Eye (tissue), 1 donor: ENCODE data around the gene NCDN.

Experiments
- DNase-seq: peaks from one replicate; pipeline ENCODE4 v3.0.0-alpha.2; 2015

The NCDN gene

DNA sequence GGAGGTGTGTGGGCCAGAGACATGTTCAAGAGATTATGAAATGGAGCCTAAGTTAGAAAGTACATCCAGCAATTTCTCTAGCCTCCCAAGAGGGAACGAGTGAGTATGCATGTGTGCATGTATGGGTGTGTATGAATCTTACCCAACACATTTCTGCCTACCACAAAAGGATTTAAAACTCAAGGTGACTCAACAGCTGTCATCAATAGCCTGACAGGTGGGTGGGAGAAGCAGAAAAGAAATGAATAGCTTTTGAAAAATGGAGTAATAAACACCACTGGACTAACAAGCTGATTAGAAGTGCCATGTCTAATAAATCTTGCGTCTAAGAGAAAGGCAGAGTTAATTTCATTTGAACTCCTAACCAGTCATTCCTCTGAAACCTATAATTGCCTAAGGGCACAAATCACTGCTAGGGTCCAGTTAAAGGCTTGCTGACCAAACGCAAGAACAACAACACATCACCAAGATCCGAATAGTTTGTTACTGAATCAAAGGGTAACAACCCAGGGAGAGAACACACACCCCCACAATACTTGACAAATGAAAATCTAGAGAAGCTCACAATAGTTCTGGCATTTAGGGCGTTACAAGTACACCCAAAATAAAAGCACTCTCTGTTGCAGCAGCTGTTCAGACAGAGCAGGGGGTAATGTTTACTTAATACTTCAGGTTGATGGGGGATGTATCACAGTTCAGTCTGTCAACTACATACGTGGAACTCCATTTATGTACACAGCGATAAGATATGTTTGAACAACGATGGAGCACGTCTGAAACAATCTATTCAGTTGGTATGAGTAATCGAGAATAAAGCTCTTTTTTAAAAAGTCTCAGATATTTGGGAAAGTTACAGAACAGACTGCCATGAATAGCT lies 1.8 kb upstream of the NCDN start:
- no peak for DNase-seq

DNA sequence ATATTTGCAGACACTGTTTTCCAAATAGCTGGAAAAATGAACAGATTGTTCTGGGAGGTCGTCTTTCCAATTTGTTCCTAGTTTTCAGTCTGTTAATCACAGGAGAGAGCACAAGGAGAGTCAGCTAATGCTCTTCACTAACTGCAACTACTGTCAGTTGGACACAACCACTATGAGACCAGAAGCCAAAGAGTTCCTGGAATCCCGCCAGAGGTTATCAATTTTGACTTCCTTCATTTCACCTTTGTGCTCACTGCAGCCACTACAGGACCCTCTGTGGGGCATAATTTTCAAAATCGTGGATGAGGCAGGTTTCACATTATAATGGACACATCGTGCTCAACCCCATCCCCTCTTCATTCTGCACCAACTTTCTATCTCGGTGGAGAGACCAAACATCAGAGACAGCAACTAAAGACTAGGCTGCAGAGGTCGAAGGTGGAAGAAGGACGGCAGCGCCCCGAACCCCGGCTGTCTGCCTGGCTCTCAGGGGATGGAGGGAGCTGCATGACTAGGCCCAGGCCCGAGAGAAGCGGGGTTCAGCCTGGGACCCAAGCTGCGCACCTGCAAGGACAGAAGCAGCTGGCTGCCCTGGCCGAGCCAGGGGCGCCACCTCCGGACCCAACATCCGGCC lies 998 bp upstream of the NCDN start:
- DNase-seq: no peak

DNA sequence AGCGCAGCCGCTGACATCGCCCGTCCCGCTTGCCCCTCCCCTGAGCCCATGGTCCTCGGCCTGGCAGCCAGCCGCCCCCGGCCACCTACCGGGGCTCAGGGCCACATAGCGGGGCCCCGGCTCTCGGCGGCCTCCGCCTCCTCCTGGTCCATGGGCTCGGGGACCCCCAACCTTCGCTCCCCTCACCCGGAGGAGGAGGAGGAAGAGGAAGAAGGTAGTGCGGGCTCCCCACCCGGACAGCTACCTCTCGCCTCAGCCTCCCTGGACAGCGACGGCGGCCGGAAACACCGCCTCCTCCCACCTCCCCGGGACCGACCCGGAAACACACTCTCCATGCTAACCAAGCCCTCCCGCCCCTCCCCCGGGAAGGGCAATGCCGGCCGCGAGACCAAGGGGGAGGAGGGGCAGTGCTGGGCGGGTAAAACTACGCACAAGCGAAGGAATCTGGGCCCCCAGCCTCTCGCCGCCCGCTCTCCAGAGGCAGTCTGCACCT lies 435 bp upstream of the NCDN start, which contains the start of gene KIAA0319L:
TSS of gene KIAA0319L (minus strand) at position 286 of the 493 bp plus-strand sequence. CDS start 2,912 bp downstream, outside the sequence.
- DNase-seq: no peak

DNA sequence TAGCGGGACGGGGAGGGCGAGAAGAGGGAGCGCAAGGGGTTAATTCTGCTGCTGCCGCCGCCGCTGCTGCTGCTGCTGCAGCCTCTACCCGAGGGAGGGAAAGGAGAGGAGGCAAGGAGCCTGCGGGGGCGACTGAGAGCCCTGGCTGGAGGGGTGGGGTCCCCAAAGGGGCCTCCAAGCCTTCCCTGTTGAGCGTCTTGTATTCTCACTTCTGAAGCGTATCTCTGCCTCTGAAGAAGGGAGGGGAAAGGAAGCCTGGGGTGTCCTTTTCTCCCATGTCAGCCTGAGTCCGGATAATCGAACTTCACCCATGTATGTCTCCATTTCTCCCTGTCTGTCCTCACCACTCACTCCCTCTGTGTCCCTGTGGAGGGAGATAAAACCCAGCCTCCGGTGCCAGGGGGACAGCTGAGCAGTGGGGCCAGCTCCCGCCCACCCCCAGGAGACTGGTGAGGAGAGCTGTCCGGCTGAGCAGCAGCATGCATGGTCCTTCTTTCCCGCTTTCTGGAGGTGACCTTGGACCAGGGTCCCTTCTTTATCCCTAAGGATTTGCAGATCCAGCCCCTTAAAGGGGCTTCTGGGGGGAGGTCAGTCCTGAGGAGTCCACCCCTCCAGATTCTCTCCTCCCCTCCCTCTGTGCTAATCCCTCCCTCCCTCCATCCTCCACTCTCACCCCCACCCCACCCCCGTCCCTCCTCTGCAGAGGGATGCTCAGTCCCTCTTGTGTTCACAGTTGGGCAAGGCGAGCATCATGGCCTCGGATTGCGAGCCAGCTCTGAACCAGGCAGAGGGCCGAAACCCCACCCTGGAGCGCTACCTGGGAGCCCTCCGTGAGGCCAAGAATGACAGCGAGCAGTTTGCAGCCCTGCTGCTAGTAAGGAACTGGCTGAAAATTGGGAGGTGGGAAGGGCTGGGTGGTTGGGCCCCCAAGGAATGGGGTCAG lies 1.0 kb downstream of the NCDN start:
- DNase-seq: peak; percentile 83

DNA sequence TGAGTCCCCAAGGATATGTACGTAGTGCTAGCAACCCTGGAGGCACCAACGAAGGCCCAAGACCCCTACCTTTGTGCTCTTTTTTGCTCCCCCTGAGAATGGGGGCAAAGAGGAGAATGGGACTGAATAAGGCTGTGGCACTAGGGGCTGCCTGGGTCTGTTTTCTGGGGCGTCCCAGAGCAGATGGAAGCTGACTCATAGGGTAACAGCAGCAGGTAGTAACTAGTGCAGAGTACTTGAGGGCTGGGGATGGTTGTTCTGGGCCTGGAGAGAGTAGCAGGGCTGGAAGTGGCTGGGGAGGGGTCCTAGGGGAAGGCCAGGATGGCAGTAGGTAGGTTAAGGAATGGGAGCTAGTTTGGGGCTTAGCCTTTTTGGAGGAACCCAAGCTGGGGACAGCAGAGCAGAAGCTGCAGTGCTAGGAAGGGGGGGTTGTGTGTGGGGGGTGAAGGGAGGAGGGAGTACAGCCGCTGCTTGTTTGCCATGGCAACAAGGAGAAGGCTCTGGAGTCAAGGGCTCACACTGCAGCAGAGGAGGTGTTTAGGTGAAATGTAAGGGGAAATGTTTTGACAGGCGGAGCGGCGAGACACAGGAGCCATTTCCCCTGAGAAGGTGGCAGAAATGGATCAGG lies 1.8 kb downstream of the NCDN start:
- no peak for DNase-seq

DNA sequence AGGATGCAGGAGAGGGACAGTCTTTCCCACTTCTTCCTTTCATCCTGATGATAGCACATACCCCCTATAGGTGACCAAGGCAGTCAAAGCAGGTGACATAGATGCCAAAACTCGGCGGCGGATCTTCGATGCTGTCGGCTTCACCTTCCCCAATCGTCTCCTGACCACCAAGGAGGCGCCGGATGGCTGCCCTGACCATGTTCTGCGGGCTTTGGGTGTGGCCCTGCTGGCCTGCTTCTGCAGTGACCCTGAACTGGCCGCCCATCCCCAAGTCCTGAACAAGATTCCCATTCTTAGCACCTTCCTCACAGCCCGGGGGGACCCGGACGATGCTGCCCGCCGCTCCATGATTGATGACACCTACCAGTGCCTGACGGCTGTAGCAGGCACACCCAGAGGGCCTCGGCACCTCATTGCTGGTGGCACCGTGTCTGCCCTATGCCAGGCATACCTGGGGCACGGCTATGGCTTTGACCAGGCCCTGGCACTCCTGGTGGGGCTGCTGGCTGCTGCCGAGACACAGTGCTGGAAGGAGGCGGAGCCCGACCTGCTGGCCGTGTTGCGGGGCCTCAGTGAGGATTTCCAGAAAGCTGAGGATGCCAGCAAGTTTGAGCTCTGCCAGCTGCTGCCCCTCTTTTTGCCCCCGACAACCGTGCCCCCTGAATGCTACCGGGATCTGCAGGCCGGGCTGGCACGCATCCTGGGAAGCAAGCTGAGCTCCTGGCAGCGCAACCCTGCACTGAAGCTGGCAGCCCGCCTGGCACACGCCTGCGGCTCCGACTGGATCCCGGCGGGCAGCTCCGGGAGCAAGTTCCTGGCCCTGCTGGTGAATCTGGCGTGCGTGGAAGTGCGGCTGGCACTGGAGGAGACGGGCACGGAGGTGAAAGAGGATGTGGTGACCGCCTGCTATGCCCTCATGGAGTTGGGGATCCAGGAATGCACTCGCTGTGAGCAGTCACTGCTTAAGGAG lies 2.9 kb downstream of the NCDN start:
- no peak for DNase-seq

DNA sequence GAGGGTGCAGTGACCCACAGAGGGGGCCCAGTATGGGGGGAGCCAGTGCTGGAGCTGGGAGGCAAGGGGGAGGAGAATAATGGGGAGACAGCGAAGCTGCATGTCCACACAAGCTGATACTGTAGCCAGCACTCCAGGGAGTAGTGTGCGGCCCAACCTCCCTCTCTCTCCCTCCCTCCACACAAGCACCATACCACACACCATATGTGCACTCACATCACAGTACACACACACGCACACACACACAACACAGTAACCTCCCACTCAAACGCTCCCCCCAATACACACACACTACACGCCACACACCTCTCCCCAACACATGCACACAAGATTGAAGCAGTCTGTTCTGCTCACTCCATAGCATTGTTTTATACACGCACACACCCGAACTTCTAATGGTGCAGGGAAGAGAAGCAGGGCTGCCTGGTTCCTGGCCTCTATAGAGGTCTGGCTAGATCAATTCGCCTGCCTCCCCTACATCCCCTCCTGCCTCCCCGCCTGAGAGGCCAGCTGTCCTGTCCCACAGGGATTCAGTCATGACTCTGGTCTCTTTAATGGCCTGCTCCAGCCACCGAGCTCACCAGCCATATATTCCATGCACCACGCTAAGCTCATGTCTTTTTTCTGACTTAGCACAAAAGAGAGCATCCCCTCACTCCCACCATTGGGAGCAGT lies 3.8 kb downstream of the NCDN start:
- DNase-seq: peak; percentile 20

DNA sequence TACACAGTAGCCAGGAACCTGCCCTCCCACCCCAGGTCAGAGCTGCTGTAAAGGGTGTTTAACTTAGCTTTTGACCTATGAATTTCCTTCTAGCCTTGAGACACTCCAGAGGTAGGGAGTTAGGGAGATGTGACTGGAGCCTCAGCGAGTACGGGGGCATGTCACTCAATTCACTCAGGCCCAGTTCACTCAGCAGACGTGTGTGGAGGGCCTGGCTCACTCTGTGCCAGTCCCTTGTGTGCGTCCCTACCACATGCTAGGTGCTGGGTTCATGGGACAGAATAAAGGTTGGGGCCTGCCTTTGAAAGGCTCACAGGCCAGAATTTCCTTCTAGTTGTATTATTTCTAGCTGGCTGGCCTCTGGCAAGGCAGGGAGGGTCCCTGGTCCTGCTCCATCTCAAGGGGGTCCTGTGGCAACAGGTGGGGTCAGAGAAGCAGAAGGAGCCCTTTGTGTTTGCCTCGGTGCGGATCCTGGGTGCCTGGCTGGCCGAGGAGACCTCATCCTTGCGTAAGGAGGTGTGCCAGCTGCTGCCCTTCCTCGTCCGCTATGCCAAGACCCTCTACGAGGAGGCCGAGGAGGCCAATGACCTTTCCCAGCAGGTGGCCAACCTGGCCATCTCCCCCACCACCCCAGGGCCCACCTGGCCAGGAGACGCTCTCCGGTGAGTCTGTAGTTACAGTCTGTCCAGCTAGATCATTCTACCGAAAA lies 4.5 kb downstream of the NCDN start:
- no peak for DNase-seq

DNA sequence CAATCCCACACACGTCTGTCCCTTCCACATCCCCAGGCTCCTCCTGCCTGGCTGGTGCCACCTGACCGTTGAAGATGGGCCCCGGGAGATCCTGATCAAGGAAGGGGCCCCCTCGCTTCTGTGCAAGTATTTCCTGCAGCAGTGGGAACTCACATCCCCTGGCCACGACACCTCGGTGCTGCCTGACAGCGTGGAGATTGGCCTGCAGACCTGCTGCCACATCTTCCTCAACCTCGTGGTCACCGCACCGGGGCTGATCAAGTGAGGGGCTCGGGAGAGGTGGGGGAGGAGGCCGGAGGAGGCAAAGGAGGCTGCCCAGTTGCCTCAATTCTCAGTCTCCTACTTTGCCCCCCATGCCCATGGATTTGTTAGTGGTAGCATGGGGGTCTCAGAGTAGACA lies 5.6 kb downstream of the NCDN start:
- DNase-seq: no peak

DNA sequence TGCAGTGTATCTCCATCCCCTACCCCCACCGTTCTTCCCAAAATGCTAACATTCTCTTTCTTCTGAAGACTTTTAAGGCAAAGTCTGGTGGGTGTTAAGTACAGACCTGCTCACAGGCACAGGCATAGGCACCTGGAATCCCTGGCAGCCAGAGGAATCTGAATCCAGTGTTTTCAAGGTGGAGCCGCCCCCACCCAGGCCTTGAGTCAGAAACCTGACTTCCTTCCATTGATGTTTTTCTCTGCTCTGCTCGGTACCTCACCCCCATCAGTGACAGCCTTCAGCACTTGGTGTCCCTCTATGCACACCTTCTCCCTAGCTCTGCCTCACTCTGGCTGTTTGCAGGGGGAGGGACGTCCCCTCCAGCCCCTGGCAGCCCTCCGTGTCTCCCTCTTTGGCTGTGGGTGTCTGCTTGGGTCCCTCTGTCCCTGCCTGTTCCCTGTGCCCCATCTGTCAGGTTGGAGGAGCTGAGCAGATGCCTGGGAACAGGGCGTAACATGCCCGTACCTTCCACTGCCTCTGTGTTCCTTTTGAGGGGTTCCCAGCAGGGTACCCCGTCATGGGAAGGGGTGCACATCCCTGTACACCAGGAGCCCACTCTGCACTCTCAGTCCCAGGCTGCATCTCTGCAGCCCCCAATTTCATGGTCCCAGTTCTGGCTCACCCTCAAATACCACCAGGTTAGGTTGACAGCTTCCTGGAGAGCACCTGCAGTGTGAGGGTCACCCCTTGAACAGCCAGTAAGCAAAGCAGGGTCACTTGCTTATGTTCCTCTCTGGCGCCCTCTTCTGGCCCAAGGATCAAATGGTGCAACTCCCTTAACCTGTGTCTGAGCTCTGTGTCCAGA lies 6.7 kb downstream of the NCDN start:
- peak; percentile 87 for DNase-seq

DNA sequence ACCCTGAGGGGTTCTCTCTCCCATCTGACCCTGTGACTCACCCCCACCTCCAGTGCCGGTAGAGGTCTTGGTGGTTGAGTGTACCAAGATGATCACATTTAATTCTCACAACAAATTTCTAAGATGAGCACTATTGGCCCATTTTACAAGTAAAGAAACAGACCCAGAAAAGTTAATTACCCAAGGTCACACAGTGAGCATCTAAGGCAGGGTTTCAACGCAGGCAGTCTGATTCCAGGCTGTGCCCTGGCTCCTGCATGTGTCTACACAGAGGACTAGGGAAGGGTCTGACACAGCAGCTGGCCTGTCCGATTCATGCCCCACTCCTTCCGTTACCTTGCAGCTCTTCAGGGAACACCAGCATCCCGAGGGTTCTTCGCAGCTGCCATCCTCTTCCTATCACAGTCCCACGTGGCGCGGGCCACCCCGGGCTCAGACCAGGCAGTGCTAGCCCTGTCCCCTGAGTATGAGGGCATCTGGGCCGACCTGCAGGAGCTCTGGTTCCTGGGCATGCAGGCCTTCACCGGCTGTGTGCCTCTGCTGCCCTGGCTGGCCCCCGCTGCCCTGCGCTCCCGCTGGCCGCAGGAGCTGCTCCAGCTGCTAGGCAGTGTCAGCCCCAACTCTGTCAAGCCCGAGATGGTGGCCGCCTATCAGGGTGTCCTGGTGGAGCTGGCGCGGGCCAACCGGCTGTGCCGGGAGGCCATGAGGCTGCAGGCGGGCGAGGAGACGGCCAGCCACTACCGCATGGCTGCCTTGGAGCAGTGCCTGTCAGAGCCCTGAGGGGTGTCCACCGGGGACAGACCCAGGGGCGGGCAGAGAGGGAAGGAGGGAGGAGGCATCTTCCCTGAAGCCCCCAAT lies 7.5 kb downstream of the NCDN start:
- no peak for DNase-seq

DNA sequence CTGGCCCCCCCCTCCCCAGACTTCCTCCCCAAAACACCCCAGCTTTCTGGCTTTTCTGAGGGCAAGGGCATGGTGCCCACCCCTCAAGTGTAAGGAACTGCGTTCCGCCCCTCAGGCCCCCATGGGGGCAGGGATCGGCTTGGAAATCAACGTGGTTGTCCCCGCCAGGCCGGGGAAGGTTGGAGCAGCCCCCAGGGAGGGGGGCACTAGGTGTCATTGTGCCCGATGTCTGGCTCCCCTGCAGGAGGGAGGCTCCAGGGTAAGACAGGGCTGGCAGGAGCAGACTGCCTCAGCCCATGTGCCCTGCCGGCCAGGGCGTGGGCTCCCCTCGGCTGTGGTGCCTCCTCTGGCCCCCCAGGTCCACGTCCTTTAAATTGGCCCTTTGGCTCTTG lies 8.1 kb downstream of the NCDN start:
- DNase-seq: no peak

DNA sequence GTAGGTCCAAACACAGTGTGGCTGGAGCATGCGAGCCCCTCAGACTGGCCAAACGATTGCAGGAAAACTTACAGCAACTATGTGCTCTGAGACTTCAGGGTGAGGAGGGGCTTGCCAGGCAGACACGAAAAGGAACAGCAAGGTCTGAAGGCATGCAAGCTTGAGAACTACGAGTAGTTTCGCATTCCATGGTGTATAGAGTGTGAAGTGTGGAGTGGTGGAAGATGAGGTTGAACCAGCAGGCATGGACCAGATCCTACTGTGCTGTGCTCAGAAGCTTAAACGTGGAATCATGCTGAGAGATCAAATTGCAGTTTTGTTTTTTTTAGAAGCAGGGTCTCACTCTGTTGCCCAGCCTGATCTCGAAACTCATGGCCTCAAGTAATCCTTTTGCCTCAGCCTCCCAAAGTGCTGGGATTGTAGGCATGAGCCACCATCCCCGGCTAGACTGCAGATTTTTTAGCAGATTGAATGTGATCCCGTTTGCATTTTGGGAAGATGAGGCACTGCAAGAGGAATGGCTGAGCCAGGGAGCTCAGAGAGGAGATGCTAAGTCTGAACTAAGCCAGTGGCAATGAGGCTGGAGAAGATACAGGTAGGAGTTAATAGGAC lies 10.5 kb downstream of the NCDN start:
- no peak for DNase-seq

DNA sequence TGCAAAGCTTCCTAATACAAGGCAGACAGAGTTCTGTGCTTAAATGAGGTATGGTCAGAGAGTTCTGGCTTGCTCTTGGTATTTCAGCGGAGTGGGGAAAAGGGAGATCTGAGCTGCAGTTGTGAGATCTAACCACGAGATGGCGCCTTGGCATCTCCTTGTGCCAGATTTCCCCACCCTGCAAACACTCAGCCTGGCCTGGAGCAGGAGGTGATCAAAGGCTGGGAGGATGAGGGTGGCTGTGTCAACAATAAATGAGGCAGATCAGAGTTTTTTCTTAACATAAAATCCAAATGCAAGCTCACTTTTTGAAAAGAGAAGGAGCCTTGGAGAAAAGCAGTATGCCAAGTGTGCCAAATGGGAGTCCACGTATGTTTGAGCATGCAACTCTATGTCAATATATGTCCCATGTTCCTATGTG lies 11.4 kb downstream of the NCDN start:
- peak; percentile 94 for DNase-seq

DNA sequence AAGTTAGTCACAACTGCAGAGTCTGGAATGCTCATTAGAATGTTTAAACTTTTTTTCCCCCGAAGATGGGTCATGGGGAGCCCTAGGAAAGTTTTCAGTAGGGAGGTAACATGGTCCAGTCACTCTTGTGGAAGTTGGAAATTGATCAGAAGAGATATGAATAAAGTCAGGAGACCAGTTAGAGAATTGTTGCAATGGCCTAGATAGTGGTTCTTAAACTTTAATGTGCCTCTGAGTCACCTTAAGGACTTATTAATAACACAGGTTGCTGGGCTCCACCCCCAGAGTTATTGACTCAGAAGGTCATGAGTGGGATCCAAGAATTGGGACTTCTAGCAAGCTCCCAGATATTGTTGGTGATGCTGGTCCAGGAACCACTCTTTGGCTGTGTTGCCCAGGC lies 12.3 kb downstream of the NCDN start:
- DNase-seq: no peak

DNA sequence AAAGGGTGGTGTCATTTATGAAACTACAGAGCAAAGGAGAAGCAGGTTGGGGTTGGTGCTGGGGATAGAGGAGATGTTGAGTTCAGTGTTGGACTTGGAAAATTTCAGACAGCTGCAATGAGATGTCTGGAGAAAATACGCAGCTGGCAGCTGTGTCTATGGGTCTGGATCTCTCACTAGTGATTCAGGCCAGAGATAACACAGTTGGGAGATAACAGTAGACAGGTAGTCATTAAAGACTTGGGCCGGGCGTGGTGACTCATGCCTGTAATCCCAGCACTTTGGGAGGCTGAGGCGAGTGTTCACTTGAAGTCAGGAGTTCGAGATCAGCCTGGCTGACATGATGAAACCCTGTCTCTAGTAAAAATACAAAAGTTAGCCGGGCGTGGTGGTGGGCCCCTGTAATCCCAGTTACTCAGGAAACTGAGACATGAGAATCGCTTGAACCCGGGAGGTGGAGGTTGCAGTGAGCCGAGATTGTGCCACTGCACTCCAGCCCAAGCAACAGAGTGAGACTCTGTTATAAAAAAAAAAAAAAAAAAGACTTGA lies 13.1 kb downstream of the NCDN start:
- DNase-seq: no peak

DNA sequence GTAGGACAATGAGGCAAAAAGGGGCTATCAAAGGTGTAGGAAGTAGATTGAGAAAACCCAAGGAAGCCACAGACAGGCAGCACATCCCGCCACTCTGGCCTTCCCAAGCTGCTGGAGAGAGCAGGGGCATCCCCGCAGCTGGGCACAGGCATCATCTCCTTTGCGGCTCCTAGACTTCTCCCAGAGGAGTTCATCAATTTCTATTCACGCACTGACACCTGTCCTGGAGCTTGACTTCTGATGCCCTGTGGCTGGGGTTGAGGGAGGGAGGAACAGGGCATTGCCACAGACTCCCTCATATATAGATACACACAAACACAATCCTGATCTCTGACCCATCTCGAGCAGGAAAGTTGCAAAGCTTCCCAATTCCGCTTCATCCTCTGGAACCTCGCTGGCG lies 13.7 kb downstream of the NCDN start:
- no peak for DNase-seq
